OCI-LY7 (cell line): Measurements from ENCODE around the gene CORO2A. TPM values are rescaled to one million over a fixed set of nuclear protein-coding genes. Genes with fewer than 3 reads are reported as not detected.

ENCODE experiments used
- BruUV-seq: library from RNA; stranded (reverse); fragments of 400-500 nt; replicated peaks from 2 replicates; lab custom pipeline; 2021; lab: Mats Ljungman, UMichigan
- CTCF ChIA-PET: fragments of 300-600 bp; sonication (Branson Sonifier 250); formaldehyde crosslinking; loops from one replicate; lab custom pipeline; 2022; ENCODE audit warnings: antibody characterized with exemption; ENCODE audit not compliant: unreplicated experiment; lab: Charles Lee
- POLR2A ChIA-PET: fragments of 300-600 bp; sonication (Branson Sonifier 250); formaldehyde crosslinking; loops from one replicate; lab custom pipeline; 2022; ENCODE audit warnings: antibody characterized with exemption; lab: Charles Lee
- DNase-seq: peaks from one replicate; pipeline ENCODE4 v3.0.0-alpha.2; 2015; ENCODE audit warnings: low spot score
- H2AFZ ChIP-seq: fragments of 200-600 bp; sonication (generic), shearing (Covaris generic); 2 replicates; pipeline ENCODE4 v1.6.1; 2014; ENCODE audit warnings: mild to moderate bottlenecking, antibody characterized with exemption, low read length, moderate library complexity
- H3K27ac ChIP-seq: fragments of 200-600 bp; sonication (generic); 2 replicates; pipeline ENCODE4 v1.5.1; 2014; ENCODE audit warnings: mixed run types, low read depth, mild to moderate bottlenecking, moderate library complexity, low read length, inconsistent platforms; ENCODE audit not compliant: poor library complexity, severe bottlenecking
- H3K36me3 ChIP-seq: fragments of 200-600 bp; sonication (generic); 2 replicates; pipeline ENCODE4 v1.6.1; 2014; ENCODE audit warnings: mild to moderate bottlenecking, antibody characterized with exemption, low read length, moderate library complexity, mixed read lengths; ENCODE audit not compliant: insufficient read depth
- H3K4me1 ChIP-seq: fragments of 200-600 bp; sonication (generic); 2 replicates; pipeline ENCODE4 v1.5.1; 2014; ENCODE audit warnings: mild to moderate bottlenecking, low read length; ENCODE audit not compliant: insufficient read depth, poor library complexity, severe bottlenecking
- H3K4me2 ChIP-seq: fragments of 200-600 bp; sonication (generic); 2 replicates; pipeline ENCODE4 v1.6.1; 2014; ENCODE audit warnings: mild to moderate bottlenecking, low read length
- H3K4me3 ChIP-seq: fragments of 200-600 bp; sonication (generic); 2 replicates; pipeline ENCODE4 v1.5.1; 2014; ENCODE audit warnings: mild to moderate bottlenecking, low read depth, low read length; ENCODE audit not compliant: poor library complexity, severe bottlenecking
- H3K79me2 ChIP-seq: fragments of 200-600 bp; sonication (generic); 2 replicates; pipeline ENCODE4 v1.6.1; 2016; ENCODE audit warnings: low read depth, mild to moderate bottlenecking, low read length, moderate library complexity, mixed read lengths; ENCODE audit not compliant: insufficient read depth
- H3K9me2 ChIP-seq: fragments of 200-600 bp; sonication (generic); 2 replicates; pipeline ENCODE4 v1.6.1; 2016; ENCODE audit warnings: mild to moderate bottlenecking, low read length, mixed read lengths; ENCODE audit not compliant: insufficient read depth
- H3K9me3 ChIP-seq: fragments of 200-600 bp; sonication (generic); 2 replicates; pipeline ENCODE4 v1.6.1; 2014; ENCODE audit warnings: mild to moderate bottlenecking, mixed run types, low read length, mixed read lengths
- H4K20me1 ChIP-seq: fragments of 200-600 bp; sonication (generic); 2 replicates; pipeline ENCODE4 v1.6.1; 2014; ENCODE audit warnings: mild to moderate bottlenecking, antibody characterized with exemption, low read length, moderate library complexity, mixed read lengths; ENCODE audit not compliant: insufficient read depth
- CTCF ChIP-seq: fragments of 200-600 bp; sonication (generic); conservative IDR thresholded peaks from 2 replicates; pipeline ENCODE4 v1.5.1; 2014; ENCODE audit warnings: mild to moderate bottlenecking, antibody characterized with exemption, low read length, moderate library complexity, mixed read lengths
- EZH2phosphoT487 ChIP-seq: fragments of 200-600 bp; sonication (generic); IDR thresholded peaks from 2 replicates; pipeline ENCODE4 v1.6.1; 2018; ENCODE audit warnings: low read depth, borderline replicate concordance, mild to moderate bottlenecking, mixed run types, antibody characterized with exemption, low read length, moderate library complexity, mixed read lengths
- intact Hi-C: fragments of 100-400 bp; cut with micrococcal nuclease; formaldehyde crosslinking; loops from one replicate; pipeline ENCODE4 v1.10.0; 2022; ENCODE audit not compliant: unreplicated experiment
- total RNA-seq, 2 experiments: library from RNA; depleted of rRNA in 1 of 2; stranded (reverse); fragments of >200 nt in 1 of 2; shearing (Covaris generic) in 1 of 2; gene quantifications; 2 replicates each; pipeline ENCODE4 v1.2.3, GENCODE V29; 2014 to 2022

The CORO2A gene
- total RNA-seq, 2 experiments from 2014 or later = 1.8 to 3.9 TPM

DNA sequence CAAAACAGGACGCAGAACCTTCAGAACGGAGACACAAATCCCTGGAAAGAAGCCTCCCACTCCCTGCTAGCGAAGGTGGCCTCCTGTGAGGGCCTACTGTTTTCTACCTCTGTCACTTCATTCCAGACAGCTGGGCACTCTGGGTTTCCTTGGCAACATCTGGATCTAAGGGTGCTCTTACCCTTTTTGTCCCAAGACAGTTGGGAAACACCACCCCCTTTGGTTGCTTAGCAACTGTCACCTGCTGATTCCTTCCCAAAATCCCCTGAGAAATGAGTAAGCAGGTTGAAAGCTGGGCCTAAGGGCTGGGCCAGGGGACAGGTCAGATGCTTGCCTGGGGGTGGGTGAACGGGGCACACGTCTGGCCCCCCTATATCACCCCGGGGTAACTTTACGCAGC is 106.5 kb downstream of the CORO2A start:
- BruUV-seq = no TSS peak
- no peak for DNase-seq
- H3K36me3 ChIP-seq = peaks cover 62% of the 10 kb centered on the region
- H3K4me3 ChIP-seq = no peak overlapping the region
- H2AFZ ChIP-seq = no peak overlapping the region
- TF ChIP-seq CTCF (no peak), EZH2phosphoT487 (no peak)
- H4K20me1 ChIP-seq = no peaks in the 10 kb centered on the region
- no peak overlapping the region for H3K27ac ChIP-seq
- CTCF ChIA-PET = interaction anchor here (0.5 kb wide), 1 partner anchor 1479 kb away, joined by 4 read pairs; no protein-coding TSS in a partner anchor
- H3K9me2 ChIP-seq = no peaks in the 10 kb centered on the region
- POLR2A ChIA-PET = interaction anchor here (0.7 to 1.4 kb wide), 2 partner anchors 16 kb away, joined by 3 read pairs; no protein-coding TSS in a partner anchor
- H3K9me3 ChIP-seq = no peaks in the 10 kb centered on the region
- H3K4me1 ChIP-seq = no peaks in the 10 kb centered on the region
- intact Hi-C loops = no loop called here
- H3K4me2 ChIP-seq = peak overlapping the region; percentile 11; the same call in 1 of the 2 replicates
- H3K79me2 ChIP-seq = no peaks in the 10 kb centered on the region

- no TSS peak for BruUV-seq
- TF ChIP-seq EZH2phosphoT487 (no peak), CTCF (no peak)
- no peak for DNase-seq
- Histone ChIP-seq H3K27ac (no peak overlapping the region), H3K9me3 (no peaks in the 10 kb centered on the region), H3K4me3 (no peak overlapping the region), H3K4me2 (no peak overlapping the region), H2AFZ (no peak overlapping the region), H3K36me3 (peaks cover 70% of the 10 kb centered on the region), H4K20me1 (no peaks in the 10 kb centered on the region), H3K79me2 (no peaks in the 10 kb centered on the region), H3K4me1 (no peaks in the 10 kb centered on the region), H3K9me2 (no peaks in the 10 kb centered on the region)
- intact Hi-C loops = no loop called here
- ChIA-PET POLR2A (interaction anchor here (1.1 to 1.4 kb wide), 2 partner anchors 16 to 40 kb away, joined by 3 read pairs; no protein-coding TSS in a partner anchor), CTCF (no interaction called here)
These were observed 107.4 kb downstream of the CORO2A start for GRCh38 chr9:98085058-98085457.

- DNase-seq = no peak
- TF ChIP-seq CTCF (no peak), EZH2phosphoT487 (no peak)
- Histone ChIP-seq H3K79me2 (no peaks in the 10 kb centered on the region), H3K27ac (no peak overlapping the region), H3K4me3 (no peak overlapping the region), H4K20me1 (no peaks in the 10 kb centered on the region), H3K9me2 (no peaks in the 10 kb centered on the region), H3K36me3 (peaks cover 75% of the 10 kb centered on the region), H3K4me1 (no peaks in the 10 kb centered on the region), H3K4me2 (no peak overlapping the region), H3K9me3 (no peaks in the 10 kb centered on the region), H2AFZ (no peak overlapping the region)
- no TSS peak for BruUV-seq
- ChIA-PET POLR2A (interaction anchor here (0.7 to 1.4 kb wide), 3 partner anchors 17 to 171 kb away, joined by 3 read pairs; partner anchors contain the start of gene TBC1D2), CTCF (no interaction called here)
- intact Hi-C loops = no loop called here
These were observed 108.0 kb downstream of the CORO2A start for GRCh38 chr9:98084396-98084795.
